Right hindlimb (tissue), 1 donor: ENCODE results near the gene LCE1F.

Experiments used
- DNase-seq: peaks from one replicate; pipeline ENCODE4 v3.0.0-alpha.2; 2018

The LCE1F gene, protein sequence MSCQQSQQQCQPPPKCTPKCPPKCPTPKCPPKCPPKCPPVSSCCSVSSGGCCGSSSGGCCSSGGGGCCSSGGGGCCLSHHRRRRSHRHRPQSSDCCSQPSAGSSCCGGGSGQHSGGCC

DNA sequence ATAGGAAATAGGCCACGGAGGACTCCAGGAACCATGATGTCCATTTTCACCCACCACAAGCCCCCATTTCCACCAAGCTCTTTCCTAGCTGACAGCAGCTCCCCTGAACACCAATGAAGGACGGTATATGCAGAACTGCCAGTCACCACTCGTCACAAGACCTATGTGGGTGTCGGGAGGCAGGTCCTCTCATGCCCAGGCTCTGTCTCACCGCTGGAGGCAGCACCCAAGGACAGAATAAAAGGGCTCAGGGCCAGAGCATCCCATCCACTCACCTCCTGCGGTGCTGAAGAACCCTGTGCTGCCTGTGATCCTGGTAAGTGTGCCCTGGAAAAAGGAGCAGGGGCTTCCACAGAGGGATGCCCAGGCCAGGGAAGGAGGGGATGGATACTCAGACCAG is at the start of gene LCE1F:
Gene LCE1F (plus strand): TSS at position 266 of the 400 bp plus-strand sequence. CDS start 1,232 bp downstream, outside the sequence.
- no peak for DNase-seq

DNA sequence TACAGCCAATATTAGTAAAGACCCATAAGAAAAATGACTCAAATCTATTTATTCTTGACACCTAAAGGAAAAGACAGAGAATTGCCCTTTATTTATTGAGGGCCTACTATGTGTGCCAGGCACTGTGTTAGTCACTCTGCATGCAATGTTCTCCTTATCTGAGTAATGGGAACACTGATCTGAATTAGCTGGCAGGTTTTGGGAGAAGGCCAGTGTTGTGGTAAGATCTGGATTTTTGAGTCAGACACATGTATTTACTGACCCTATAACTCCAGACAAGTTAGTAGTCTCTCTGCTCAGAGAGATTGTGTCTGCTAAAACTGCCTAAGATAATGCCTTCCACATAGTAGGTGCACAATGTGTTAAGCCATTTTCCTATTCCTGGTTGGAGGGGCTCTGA is 49.7 kb upstream of the LCE1F start:
- no peak for DNase-seq

DNA sequence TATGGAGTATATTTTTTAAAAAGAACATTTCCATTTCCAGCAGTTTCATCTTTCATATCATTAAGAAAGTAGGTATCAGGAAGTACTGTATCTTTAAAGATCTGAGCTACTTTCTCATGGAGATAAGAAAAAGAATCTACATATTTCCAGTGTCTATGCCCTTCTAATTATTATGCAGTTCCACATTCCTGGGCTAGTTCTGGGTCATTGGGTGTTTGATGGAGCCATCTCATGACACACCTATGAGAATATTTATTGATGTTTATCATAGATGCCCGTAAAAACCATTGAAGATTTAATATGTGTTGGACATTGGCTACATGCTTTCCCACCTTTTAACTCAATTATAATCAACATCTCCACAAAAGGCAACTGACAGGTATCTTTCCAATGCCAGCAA is 46.0 kb upstream of the LCE1F start:
- no peak for DNase-seq

DNA sequence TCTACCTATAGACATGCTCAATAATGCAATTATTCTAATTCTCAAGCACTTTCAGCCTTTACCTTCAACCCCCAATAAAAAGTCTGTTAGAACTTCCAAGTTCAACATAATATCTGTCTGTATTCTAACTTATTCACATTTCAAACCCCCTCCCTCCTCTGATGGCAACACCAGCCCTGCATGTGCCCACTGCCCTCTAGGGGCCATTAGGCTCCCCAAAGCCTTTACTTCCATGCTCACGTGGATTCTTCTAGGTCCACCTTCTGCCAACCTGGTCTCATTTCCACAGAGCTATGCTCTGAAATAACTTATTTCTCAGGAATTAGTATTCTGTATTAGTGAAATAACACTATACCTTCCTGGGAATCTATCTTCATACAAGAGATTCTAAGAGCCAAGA is 39.3 kb upstream of the LCE1F start:
- DNase-seq, result no peak

DNA sequence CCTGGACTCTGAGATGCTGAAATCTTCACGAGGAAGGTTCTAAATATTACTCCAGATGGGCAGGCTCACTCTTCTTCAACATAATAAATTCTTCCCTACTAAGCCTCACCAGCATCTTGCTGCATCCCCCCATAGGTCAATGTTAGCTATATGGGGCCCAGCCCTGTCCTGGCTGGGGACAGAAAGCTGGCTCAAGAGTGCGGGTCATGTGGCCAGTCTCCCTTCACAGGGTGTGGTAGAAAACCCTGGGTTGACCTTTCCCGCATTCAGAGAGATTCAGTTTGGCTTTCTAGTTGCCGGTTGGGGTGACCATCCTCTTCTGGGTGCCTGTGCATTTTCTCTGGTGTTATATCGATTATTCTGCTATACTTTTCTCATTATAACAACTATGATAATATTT is 36.9 kb upstream of the LCE1F start:
- DNase-seq, result no peak

DNA sequence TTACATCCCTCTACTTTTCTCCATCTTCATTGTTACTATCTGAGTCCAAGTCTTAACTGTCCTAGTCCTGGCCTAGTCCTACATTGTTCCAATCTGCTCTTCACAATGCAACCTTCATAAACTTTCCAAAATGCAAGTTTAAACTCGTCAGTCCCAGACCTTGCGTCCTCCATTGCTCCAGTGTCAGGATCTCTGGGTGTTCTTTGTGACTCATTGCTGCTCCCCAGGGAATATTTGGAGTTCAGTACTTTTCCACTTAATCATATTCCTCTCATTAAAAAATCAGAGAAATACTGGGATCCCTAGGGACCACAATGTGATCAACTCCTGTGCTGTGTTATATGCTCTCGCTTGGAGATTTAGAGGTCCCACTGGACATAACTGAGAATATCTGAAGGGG is 35.1 kb upstream of the LCE1F start:
- no peak for DNase-seq

DNA sequence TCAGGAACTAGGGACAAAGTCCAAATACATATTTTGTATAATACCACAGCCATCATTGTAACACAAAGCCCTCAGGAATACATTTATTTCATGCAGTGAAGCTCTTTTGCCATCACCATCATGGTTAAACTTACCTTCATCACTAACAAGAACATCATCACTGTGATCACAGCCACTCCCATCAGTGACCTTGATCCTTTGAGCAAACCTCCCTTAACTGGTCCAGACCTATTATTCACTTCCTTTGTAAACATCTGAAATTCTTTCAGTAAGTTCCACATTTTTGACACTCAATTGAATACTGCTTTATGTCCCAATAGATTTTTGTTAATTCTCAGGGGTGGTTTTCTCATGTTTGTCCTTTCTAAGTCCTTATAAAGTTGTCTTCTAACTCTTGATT is 33.3 kb upstream of the LCE1F start:
- DNase-seq, result no peak

DNA sequence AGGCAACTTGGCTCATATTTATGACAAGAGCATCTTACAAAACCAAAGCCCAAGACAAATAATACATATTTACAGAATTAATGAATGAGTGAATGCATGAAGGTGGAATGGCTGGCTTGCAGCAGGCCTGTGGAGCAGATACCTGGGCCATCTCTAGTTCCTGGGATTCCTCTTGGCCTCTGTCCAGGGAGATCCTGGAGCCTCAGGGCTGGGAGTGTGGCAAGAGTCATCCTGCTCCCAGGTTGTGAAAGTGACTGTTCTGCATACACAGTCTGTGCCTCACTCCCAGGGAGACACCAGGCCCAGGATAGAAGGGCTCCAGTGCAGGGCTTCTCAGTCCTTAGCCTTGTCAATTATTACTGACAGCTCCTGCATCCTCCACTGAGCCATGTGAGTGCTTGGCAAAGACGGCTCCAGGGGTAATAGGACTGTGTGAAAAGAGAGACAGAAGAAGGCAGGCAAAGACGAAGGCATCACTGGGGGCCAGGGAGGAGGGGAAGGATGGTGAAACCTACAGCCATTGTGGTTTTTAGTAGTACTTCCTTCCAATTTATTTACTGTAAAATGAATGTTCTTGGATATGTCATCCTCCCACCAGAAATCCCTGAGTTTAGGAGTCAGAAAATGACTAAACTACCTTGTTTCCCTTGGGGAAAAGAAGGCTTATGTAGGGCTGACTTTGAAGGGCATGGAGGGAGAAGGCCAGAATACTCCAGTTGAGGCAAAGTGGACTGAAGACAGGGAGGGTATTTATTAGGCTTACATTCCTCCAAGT is 31.4 kb upstream of the LCE1F start:
- DNase-seq, result no peak

DNA sequence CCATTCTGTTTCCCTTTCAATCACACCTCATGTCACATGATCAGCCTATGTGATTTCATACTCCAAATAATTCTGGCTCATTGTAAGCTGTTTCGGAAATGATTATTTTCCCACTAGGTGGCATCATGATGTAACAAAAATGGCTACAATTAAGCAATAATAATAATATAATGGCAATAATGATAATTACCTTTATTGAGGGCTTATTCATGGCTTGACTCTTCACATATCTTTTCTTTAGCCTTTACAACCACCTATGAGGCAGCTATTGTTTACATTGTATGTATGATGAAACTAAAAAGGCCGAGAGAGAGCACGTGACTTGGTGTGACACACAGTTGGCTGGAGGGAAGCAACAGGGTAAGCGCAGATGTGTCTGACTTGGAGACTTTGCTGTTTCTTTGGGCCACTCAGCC is 29.6 kb upstream of the LCE1F start:
- no peak for DNase-seq

DNA sequence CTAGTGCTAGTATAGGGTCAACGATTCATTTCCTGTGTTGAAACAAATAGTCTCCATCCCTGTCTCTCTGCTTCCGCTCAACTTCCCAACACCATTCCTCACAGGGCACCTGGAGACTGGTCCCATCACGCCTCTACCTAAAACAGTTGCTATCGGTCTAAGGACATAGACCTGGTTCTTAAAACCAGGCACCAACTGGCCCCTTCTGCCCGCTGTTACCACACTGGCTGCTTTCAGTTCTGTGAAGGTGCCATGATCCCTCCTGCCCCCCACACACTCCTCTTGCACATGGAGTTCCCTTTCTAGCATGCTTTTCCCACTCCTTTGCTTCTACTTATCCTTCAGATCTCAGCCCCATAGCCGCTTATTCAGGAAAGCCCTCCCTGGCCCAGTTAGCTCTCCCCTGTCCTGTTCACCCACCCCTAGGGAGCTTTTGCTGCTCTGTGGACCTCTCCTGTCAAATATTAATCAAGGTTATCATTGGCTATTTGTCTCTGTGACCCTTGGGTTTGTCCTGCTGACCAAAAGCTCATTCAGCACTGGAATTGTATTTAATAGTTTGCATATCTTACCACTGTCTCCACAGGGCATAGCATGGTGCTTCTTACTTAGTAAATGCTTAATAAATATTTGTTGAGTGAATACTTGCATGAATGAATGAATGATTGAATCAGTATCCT is 29.0 kb upstream of the LCE1F start:
- DNase-seq, result no peak

DNA sequence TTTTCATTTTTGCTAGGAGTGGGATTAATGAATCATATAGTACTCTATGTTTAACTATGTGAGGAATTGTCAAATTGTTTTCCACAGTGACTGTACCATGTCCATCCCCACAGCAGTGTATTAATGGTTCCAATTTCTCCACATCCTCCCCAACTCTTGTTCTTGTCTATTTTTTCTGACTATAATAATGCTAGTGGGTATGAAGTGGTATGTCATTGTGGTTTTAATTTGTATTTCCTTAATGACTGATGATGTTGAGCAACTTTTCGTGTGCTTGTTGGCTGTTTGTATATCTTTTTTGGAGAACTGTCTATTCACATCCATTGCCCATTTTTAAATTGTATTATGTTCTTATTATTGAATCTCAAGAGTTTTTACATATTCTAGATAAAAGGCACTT is 27.1 kb upstream of the LCE1F start:
- DNase-seq, result no peak

DNA sequence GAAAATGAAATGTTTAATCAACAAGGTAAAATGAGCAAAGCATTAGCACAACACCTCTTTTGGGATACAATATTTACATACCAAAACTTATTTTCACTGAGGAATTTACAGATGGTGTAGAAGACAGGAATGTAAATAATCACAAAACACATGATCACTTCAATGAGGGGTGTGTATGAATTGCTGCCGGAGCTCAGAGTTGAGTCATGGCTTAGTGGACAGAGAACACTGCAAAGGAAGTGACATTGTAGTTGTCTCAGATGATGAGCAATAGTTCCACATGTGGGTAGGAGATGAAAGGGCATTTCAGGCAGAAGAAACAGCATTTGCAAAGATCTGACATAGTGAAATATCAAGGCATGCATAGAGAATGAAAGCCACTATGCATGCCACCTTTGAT is 22.7 kb upstream of the LCE1F start:
- DNase-seq, result no peak

DNA sequence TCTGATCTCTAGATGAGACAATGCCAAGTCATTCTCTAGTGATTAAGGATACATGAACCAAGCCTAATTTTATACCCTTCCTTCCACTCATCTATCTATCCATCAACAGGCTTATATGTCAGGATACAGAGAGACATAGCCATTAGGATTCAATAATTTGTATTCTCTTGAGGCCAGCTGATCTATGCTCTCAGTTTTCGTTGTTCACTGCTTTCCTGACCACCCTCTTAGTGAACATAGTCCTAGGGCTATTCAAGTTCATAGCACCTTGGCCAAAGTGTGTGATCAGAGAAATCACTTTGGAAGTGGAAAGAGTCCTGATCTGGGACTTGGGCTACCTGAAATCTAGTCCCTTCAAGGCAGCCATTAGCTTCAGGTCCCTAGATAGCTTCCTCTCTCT is 21.4 kb upstream of the LCE1F start:
- no peak for DNase-seq

DNA sequence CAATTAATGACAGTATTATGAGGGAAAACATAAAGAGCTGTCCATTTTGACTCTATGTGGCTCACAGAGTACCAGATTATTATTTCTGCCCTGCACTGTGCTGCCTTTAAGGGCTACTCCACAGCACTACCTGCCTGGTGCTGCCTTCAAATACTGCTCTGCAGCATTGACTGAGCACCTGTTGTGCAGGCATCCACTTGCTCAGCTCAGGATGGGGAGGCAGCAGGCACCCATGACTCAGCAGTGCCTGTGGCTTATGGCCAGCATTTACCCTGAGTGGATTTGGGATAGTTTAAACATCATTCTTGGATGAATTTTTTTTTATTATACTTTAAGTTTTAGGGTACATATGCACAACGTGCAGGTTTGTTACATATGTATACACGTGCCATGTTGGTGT is 18.1 kb upstream of the LCE1F start:
- no peak for DNase-seq

DNA sequence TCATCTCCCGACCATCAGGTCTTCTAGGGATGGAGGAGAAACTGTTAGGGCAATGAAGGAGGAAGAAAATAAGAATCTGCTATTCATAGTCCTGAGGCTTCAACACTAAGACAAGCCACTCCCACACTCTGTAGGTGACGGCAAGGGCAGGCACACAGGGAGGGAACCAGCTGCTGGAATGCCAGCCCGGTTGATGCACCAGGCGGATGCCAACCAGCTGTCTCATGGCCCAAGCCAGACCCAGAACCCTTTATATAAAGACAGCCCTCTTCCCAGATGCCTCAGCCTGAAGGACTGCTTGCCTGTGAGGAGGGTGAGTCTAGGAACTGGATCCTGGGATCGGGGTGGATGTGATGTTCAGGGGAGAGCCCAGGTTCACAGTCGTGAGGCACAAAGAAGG is 17.2 kb upstream of the LCE1F start, which contains the start of gene KPRP:
Gene KPRP (plus strand): TSS at position 279 of the 400 bp plus-strand sequence. CDS start 1,564 bp downstream, outside the sequence.
- no peak for DNase-seq

DNA sequence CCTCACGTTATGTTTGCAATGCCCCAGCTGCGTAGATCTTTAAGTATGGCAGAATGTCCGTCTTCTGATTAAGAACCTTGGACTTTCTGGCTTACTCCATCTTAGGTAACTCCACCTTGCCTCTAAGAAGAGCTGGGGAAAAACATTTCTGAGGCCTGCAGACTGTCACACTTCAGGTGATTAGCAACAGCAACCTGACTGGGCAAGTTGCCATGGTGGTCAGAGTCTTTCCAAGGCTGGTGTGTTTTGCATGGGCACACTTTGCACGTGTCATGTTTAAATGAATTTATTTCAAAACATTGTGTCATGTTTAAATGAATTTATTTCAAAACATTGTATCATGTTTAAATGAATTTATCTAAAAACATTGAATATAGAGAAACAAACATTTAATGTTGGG is 16.3 kb upstream of the LCE1F start:
- no peak for DNase-seq

DNA sequence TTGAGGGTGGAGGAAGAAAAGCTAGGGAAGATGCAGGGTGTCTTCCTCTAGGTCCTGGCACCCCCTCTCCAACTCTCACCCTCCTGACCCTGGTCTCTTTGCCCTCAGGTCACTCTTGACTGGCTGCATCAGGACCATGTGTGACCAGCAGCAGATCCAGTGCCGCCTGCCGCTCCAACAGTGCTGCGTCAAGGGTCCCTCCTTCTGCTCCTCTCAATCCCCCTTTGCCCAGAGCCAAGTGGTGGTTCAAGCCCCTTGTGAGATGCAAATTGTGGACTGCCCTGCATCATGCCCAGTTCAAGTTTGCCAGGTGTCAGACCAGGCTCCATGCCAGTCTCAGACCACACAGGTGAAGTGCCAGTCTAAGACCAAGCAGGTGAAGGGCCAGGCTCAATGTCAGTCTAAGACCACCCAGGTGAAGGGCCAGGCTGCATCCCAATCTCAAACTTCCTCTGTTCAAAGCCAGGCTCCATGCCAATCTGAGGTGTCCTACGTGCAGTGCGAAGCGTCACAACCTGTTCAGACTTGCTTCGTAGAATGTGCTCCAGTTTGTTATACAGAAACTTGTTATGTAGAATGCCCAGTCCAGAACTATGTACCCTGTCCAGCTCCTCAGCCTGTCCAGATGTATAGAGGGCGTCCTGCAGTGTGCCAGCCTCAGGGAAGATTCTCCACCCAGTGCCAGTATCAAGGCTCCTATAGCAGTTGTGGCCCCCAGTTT is 15.3 kb upstream of the LCE1F start:
- no peak for DNase-seq

DNA sequence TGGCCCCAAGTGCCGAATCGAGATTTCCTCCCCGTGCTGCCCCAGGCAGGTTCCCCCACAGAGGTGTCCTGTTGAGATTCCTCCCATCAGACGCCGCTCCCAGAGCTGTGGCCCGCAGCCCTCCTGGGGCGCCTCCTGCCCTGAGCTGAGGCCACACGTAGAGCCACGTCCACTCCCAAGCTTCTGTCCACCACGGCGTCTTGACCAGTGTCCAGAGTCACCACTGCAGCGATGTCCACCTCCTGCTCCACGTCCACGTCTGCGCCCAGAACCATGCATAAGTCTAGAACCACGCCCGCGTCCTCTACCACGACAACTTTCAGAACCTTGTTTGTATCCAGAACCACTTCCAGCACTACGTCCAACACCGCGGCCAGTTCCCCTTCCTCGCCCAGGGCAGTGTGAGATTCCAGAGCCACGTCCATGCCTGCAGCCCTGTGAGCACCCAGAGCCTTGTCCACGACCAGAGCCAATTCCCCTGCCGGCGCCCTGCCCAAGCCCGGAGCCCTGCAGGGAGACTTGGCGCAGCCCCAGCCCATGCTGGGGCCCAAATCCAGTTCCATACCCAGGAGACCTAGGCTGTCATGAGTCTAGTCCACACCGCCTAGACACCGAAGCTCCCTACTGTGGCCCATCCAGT is 14.3 kb upstream of the LCE1F start:
- no peak for DNase-seq

DNA sequence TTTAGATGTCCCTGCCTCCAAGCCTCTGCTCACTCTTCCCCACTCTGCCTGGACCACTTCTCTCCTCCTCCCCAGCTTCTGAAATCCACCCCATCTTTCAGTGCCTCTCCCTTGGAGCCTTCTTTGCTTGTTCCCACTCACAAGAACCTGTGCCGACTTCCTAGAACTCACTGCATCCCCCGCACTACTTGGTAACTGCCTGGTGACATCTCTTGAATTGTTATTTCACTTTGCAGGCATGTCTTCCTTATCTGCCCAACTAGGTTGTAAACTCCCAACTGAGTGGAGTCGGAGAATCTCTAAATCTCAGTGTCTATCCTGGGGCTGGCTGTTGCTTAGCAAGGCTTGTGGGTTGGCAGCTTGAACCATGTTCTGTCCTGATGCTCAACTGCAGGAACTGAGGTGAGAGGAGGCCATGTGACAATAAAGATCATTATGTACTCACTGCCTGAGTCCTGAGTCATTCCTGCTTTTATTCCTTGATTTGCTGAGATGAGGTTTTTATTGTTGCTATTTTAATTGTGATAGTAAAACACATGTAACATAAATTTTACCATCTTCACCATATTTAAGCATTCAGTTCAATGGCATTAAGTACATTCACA is 13.2 kb upstream of the LCE1F start:
- DNase-seq, result no peak

DNA sequence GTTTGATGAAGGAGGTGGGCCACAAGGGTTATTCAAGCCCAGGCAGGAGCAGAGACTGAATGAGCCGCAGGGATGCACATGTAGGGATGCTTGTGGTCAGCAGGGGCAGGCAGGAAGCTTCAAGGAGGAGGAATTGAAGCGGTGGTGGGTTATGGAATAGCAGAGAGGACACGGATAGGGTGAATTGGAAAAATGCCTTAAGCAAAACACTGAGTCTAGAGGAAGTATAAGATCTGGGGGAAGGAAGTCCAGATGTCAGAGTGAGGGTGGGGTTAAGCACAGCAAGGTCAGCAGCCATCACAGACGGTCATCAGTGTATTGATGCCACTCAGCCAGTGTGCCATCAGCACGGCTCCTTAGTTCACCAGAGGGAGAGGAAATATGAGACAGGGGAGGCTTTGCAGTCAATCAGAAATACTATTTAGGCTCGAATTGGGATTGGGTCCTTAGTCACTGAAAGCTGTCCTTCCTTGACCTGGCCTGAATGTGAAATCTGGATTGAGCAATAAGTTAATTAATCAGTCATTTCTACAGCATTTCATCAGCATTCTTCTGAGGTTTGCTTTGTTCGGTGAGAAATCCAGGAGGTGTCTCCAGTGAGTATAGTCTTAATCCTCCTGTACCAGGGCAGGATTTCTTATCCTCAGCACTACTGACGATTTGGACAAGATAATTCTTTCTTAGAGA is 6.0 kb upstream of the LCE1F start:
- no peak for DNase-seq

DNA sequence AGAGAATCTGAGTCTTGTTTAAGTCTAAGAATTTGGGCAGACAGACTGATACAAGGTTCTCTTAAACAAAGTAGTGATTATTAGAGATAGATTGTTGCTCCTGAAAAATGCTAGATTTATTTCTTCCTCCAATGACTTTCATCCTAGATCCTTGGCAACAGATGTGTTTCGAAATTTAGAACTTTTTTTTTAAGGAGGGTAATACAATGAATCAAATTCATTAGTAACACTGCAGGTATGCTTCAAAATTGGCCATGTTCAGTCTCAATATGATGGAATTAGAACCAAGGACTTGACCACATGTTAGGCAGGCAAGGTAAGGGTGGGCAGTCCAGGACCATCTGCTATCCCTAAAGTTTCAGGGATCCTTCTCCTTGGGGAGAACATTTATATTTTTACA is 4.5 kb upstream of the LCE1F start:
- no peak for DNase-seq

DNA sequence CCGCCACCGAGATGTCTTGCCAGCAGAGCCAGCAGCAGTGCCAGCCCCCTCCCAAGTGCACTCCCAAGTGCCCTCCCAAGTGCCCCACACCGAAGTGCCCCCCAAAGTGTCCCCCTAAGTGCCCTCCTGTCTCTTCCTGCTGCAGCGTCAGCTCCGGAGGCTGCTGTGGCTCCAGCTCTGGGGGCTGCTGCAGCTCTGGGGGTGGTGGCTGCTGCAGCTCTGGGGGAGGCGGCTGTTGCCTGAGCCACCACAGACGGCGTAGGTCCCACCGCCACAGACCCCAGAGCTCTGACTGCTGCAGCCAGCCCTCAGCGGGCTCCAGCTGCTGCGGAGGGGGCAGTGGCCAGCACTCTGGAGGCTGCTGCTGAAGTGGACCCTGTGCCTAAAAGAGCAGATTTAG is 1.4 kb downstream of the LCE1F start:
- DNase-seq, result no peak
